ENCODE measurements around the gene ZNF219. TPM values are rescaled to one million over a fixed set of nuclear protein-coding genes. Genes with fewer than 3 reads are reported as not detected.

ZNF219 gene
- total RNA-seq, 1 experiment from 2014 or later, result 84.5 TPM

- H3K4me1 Mint-ChIP-seq, result peaks cover 15 to 20% of the 10 kb centered on the region in 2 experiments
- no peak overlapping the region for H2BK12ac ChIP-seq (ENCODE audit: insufficient read length, low read depth, low read length)
- H3K27ac ChIP-seq (ENCODE audit: insufficient read length, low read depth, low read length), result no peak overlapping the region
- no peak overlapping the region for H4K8ac ChIP-seq (replicated peaks; ENCODE audit: insufficient read length, low read depth, low read length)
- H3K56ac ChIP-seq (ENCODE audit: insufficient read length, low read depth, low read length), result no peak overlapping the region
- H3K27me3 ChIP-seq (ENCODE audit: insufficient read depth, low read length), result no peaks in the 10 kb centered on the region
- H3K9ac ChIP-seq (ENCODE audit: extremely low read depth, insufficient read length, low read length), result no peak overlapping the region
- no peaks in the 10 kb centered on the region for H4K20me1 ChIP-seq (ENCODE audit: control insufficient read depth, insufficient read depth, insufficient read length)
- WGBS (ENCODE audit: extremely low coverage, insufficient read length, low lambda C conversion rate), result no CpG with 5 or more reads among the region's 3 CpGs
- no peak overlapping the region for H2BK120ac ChIP-seq (ENCODE audit: low read depth, low read length, poor library complexity, severe bottlenecking)
- no peak overlapping the region for H4K91ac ChIP-seq (ENCODE audit: insufficient read length, low read depth, low read length)
- no peak for DNase-seq
- no peak overlapping the region for H2BK20ac ChIP-seq (ENCODE audit: low read depth, low read length, poor library complexity, severe bottlenecking)
- H3K4ac ChIP-seq (ENCODE audit: low read depth, low read length), result no peak overlapping the region
- no peaks in the 10 kb centered on the region for H3K36me3 Mint-ChIP-seq (ENCODE audit: insufficient read depth in 1 of 3, low read depth in 3 of 3)
- TF ChIP-seq CTCF (conservative IDR thresholded peaks at IDR 0.05), result no peak
- H3K27me3 Mint-ChIP-seq (ENCODE audit: low read depth), result peaks cover 17% of the 10 kb centered on the region
- H3T11ph ChIP-seq (ENCODE audit: low read length), result no peak overlapping the region
- H3K23me2 ChIP-seq (ENCODE audit: insufficient read length, low read depth, low read length, poor library complexity, severe bottlenecking), result no peaks in the 10 kb centered on the region
- no peak overlapping the region for H3K23ac ChIP-seq (ENCODE audit: insufficient read length, low read depth, low read length)
- no peak overlapping the region for H4K5ac ChIP-seq (ENCODE audit: insufficient read length, low read depth, low read length)
- no peak overlapping the region for H3K4me2 ChIP-seq (ENCODE audit: insufficient read depth, insufficient read length, low read length)
- H2AK5ac ChIP-seq (ENCODE audit: insufficient read length, low read length), result no peak overlapping the region
- H3K79me1 ChIP-seq (ENCODE audit: insufficient read depth, low read depth, low read length, poor library complexity, severe bottlenecking), result no peaks in the 10 kb centered on the region
- H3K9me3 ChIP-seq (ENCODE audit: control insufficient read depth, low read depth, low read length), result no peaks in the 10 kb centered on the region
- H2BK15ac ChIP-seq (ENCODE audit: low read depth, low read length), result no peak overlapping the region
- no peaks in the 10 kb centered on the region for H3K9me3 Mint-ChIP-seq
- H2AFZ ChIP-seq (ENCODE audit: low read length), result no peak overlapping the region
- H3K14ac ChIP-seq (ENCODE audit: insufficient read depth, low read length), result no peak overlapping the region
- no peak overlapping the region for H3K27ac Mint-ChIP-seq
- no peak overlapping the region for H3K18ac ChIP-seq (ENCODE audit: insufficient read length, low read depth, low read length)
- H3K79me2 ChIP-seq (ENCODE audit: insufficient read depth, low read length), result no peaks in the 10 kb centered on the region
- no peaks in the 10 kb centered on the region; the same call in 1 of the 2 replicates for H3K4me1 ChIP-seq (ENCODE audit: insufficient read depth, low read length)
- no peak overlapping the region for H2BK5ac ChIP-seq (ENCODE audit: insufficient read length, low read length)
- H3K4me3 Mint-ChIP-seq, result no peak overlapping the region
Observed at GRCh38 chr14:21063479-21063878, 35.0 kb downstream of the ZNF219 start.

Data from H9 (cell line).